Activated naive CD8-positive, alpha-beta T cell (primary cell): ENCODE data around the gene BZW2.
A peak's percentile ranks its signal among the peaks of the same experiment; 100 is the strongest.

Source experiments
- H3K27ac Mint-ChIP-seq: one replicate; pipeline ENCODE4 v1.8.0; 2021; ENCODE audit warnings: mixed read lengths
- H3K27me3 Mint-ChIP-seq: one replicate; pipeline ENCODE4 v1.8.0; 2021; ENCODE audit warnings: mixed read lengths
- H3K36me3 Mint-ChIP-seq: one replicate; pipeline ENCODE4 v1.8.0; 2021; ENCODE audit warnings: mixed read lengths
- H3K4me1 Mint-ChIP-seq: one replicate; pipeline ENCODE4 v1.8.0; 2021; ENCODE audit warnings: low read depth, mixed read lengths
- H3K4me3 Mint-ChIP-seq: one replicate; pipeline ENCODE4 v1.8.0; 2021; ENCODE audit warnings: mild to moderate bottlenecking, mixed read lengths
- H3K9me3 Mint-ChIP-seq: one replicate; pipeline ENCODE4 v1.8.0; 2021; ENCODE audit warnings: low read depth, mixed read lengths

The BZW2 gene

DNA sequence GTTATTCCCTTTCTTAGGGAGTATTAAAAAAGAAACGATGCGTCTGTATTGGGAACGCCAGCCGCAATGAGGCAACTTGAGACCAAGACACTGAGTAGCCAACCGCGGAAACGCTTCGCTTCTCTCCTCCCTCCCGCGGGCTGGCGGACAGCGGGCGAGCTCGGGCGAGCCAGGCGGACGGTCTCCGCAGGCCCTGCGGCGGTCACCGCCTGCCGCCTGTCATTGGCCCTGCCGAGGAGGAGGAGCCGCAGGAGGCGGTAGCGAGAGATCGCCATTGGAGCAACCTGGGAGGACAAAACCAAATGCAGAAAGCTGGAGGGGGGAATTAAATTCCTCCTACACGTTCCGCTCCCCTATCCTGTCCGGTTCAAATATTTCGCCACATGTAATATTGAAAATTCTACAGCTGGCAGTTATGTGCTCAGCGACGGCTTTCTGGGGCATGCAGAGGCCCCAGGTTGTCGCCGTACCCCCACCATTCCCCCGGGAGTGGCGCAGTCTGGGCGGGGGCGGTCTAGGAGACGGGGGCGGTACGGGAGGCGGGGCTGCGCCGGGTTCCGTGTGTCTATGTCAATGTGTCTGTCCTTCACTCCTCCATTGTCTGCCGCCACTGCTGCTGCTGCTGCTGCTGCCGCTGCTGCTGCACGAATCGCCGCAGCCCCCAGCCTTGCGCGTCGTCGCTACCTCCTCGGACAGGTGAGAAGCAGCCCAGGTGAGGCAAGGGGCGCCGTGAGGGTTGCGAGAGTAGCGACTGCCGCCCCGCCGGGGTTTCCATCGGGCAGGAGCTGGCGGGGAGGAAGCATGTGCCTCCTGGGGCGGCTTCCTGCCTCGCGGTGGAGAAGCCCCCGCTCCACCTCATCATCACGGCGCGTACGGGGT is at the start of gene BZW2, which contains the start of gene ANKMY2:
Gene BZW2, plus strand, starts transcription at position 589 of the 879 bp plus-strand sequence. CDS start 19,263 bp downstream, outside the sequence.
Gene ANKMY2, minus strand, starts transcription at position 162 of the 879 bp plus-strand sequence. CDS start 181 bp downstream, outside the sequence.
- peaks cover 11% of the 10 kb centered on the region for H3K36me3 Mint-ChIP-seq
- H3K4me1 Mint-ChIP-seq, result peaks cover 66% of the 10 kb centered on the region
- no peaks in the 10 kb centered on the region for H3K9me3 Mint-ChIP-seq
- peak within 1 kb of the TSS; percentile 100 for H3K27ac Mint-ChIP-seq
- no peaks in the 10 kb centered on the region for H3K27me3 Mint-ChIP-seq
- peak within 1 kb of the TSS; percentile 100 for H3K4me3 Mint-ChIP-seq

DNA sequence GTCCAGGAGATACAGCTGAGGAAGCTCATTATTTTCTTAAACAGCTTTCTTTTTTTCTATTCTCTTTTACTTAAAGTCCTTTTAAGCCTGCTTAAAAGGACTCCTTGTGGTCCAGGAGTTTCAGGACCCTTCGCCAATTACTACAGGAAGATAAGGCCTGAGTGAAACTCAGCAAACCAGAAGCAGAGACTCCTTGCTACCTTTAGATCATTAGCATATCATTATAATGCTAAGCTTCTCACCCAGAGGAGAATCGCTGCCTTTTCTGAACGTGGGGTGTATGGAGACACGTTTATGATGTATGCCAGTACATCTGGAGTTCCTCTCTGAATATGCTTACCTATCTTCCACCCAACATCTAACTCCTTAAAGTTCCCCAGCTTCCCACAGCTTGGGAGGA is 48.0 kb upstream of the BZW2 start:
- Mint-ChIP-seq H3K36me3 (peaks cover 15% of the 10 kb centered on the region), H3K4me1 (no peaks in the 10 kb centered on the region), H3K4me3 (no peak overlapping the region), H3K27ac (no peak overlapping the region), H3K9me3 (no peaks in the 10 kb centered on the region), H3K27me3 (no peaks in the 10 kb centered on the region)

DNA sequence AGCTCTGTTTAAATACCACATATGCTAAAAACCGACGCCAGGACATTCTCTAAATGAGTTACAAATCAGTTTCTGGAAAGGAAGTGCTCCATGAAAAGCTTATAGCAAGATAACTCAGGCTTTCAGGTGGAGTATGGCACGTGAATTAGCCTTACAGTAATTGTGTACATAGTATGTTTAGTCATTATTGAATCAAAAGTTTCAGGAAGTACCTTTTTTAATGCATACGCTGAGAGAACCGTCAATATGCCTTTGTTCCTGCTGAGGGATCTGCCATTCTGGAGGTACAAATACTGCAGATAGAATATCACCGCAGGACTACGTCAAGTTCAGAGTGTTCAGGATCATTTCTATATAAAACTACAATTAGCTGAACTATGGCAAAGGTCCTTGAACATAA is 46.1 kb upstream of the BZW2 start:
- Mint-ChIP-seq H3K4me1 (no peaks in the 10 kb centered on the region), H3K4me3 (no peak overlapping the region), H3K36me3 (peaks cover 20% of the 10 kb centered on the region), H3K9me3 (no peaks in the 10 kb centered on the region), H3K27ac (no peak overlapping the region), H3K27me3 (no peaks in the 10 kb centered on the region)

DNA sequence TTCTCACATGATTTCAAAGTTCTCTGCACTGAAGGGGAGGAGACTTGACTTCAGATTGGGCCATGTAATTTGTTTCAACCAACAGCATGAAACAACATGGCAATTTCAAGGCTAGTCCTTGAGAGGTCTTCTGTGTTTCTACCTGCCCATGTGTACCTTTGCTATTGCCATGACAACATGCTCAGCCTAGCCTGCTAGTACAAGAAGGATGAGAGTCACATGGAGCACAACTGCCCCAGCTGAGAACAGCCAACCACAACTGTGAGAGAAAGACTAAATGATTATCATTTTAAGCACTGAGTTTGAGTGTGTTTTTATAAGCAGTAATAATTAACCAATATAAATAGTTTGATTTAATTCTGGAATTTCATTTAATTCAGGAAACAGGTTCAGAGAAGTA is 42.3 kb upstream of the BZW2 start:
- H3K27me3 Mint-ChIP-seq, result no peaks in the 10 kb centered on the region
- no peaks in the 10 kb centered on the region for H3K4me1 Mint-ChIP-seq
- no peak overlapping the region for H3K27ac Mint-ChIP-seq
- no peaks in the 10 kb centered on the region for H3K9me3 Mint-ChIP-seq
- peaks cover 19% of the 10 kb centered on the region for H3K36me3 Mint-ChIP-seq
- H3K4me3 Mint-ChIP-seq, result no peak overlapping the region

DNA sequence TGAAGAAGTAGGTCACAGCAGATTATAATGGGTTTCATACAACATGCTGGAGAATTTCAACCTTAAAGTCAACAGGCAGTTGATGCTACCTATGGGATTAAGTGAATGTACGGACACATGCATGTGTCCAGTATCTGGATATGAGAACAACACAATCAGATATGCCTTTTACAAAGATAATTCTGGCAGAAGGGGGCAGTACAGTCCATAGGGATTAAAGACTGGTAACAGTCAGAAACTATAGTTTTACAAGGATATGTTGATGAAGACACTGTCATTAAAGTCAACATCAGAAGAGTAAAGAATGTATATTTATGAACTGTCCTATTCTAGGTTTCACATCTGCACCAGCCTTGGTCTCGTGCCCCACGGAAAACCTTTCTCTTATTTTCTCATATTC is 41.9 kb upstream of the BZW2 start:
- Mint-ChIP-seq H3K36me3 (peaks cover 17% of the 10 kb centered on the region), H3K4me3 (no peak overlapping the region), H3K4me1 (no peaks in the 10 kb centered on the region), H3K27ac (no peak overlapping the region), H3K9me3 (no peaks in the 10 kb centered on the region), H3K27me3 (no peaks in the 10 kb centered on the region)

DNA sequence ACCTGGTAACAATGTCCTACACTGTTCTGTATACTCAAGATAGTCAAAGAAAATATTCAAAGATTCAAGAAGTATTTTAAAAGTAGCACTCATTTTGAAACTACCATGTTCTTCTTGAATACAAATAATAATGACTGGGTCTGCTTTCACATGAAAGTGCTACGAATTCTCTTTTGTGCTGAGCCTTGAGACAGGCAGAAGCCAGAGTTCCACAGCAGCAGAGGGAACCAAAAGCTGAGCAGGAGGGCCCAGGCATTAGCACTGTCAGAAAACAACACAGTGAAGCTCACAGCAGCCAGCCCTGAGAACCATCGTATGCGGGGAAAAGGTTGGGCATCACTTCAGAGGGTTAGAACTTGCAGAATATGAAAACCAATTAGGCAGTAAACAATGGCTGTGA is 39.3 kb upstream of the BZW2 start:
- Mint-ChIP-seq H3K4me3 (no peak overlapping the region), H3K27me3 (no peaks in the 10 kb centered on the region), H3K9me3 (no peaks in the 10 kb centered on the region), H3K4me1 (no peaks in the 10 kb centered on the region), H3K36me3 (peaks cover 21% of the 10 kb centered on the region), H3K27ac (no peak overlapping the region)

DNA sequence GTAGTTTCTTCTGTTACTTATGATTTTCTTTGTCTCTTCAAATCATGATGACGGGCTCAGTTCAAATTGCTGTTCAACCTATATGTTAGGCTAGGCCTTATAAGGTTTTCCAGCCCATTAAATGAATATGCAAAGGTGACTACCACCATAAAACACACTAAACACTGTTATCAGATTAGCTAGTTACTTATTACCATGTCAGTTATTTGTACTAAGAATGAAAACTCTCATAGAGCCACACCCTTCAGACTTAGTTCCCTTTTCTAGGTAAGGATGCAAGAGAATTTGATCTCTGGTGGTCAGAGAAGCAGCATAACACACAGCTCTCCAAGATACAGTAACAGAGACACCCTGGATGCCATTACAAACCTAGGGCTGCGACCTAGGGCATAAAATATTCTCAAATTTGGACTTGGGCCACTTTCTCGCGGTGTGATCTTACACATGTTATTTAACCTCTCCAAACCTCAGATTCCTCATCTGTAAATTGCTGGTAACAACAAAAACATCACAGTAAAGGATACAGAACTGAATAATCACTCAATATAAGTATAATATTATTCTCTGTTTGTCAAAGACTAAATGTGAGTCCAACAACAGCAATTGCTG is 36.0 kb upstream of the BZW2 start:
- Mint-ChIP-seq H3K9me3 (no peaks in the 10 kb centered on the region), H3K27ac (no peak overlapping the region), H3K27me3 (no peaks in the 10 kb centered on the region), H3K4me1 (no peaks in the 10 kb centered on the region), H3K36me3 (peaks cover 15% of the 10 kb centered on the region), H3K4me3 (no peak overlapping the region)

DNA sequence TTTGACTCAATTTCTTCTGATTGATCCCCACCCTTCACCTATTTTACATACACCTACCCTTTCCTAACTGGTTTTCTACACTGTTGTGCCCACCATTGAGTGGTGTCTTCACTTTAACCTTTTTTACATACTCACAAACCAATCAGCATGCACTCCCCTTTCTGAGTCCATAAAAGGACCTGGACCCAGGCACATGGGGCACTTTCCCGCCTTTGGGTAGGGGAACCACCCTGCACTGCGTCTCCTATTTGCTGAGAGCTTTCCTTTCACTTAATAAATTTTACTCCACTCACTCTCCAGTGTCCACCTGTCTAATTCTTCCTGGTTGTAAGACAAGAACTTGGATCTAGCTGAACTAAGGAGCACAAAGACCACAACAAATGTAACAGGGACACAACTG is 34.3 kb upstream of the BZW2 start:
- Mint-ChIP-seq H3K36me3 (peaks cover 15% of the 10 kb centered on the region), H3K9me3 (no peaks in the 10 kb centered on the region), H3K4me1 (no peaks in the 10 kb centered on the region), H3K27ac (no peak overlapping the region), H3K27me3 (no peaks in the 10 kb centered on the region), H3K4me3 (no peak overlapping the region)

DNA sequence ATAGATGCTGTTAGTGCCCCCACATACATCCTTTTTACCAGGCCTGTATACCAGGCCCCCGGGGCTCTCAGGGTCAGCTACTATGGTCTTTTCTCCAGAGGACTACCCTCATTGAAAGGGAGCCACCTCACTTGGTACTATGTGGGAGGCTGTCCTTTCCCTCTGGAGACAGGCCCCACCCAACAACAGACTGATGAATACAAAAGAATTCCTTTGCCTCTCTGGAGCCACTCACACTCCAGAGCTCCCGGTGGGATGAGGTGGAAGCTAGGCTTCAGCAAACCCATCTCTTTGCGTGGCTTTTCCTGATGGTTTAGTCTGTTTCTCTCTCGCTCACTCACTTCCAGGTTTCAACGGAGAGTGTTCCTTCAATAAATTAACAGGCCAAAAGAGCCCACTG is 30.8 kb upstream of the BZW2 start:
- Mint-ChIP-seq H3K27me3 (no peaks in the 10 kb centered on the region), H3K9me3 (no peaks in the 10 kb centered on the region), H3K27ac (no peak overlapping the region), H3K36me3 (peaks cover 15% of the 10 kb centered on the region), H3K4me1 (peaks cover 10% of the 10 kb centered on the region), H3K4me3 (no peak overlapping the region)

DNA sequence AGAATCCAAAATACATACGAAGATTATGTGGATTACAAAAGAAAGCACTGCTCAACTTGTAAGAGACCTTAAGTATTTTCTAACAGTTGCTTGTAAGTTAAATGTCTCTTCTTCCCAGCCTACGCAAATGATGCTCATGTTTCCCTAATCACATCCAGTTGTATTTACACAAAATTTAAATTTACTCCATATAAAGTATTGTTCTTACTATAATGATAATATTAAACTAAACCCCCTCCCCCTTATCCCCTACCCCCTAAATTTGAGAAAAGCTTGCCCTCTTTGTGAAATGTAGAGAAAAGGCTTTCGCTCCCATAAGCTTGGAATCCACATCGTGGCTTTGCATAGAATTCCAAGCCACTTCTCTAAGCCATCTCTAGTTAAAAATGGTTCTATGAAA is 29.9 kb upstream of the BZW2 start:
- Mint-ChIP-seq H3K27me3 (no peaks in the 10 kb centered on the region), H3K9me3 (no peaks in the 10 kb centered on the region), H3K4me1 (peaks cover 13% of the 10 kb centered on the region), H3K27ac (no peak overlapping the region), H3K36me3 (peaks cover 11% of the 10 kb centered on the region), H3K4me3 (no peak overlapping the region)

DNA sequence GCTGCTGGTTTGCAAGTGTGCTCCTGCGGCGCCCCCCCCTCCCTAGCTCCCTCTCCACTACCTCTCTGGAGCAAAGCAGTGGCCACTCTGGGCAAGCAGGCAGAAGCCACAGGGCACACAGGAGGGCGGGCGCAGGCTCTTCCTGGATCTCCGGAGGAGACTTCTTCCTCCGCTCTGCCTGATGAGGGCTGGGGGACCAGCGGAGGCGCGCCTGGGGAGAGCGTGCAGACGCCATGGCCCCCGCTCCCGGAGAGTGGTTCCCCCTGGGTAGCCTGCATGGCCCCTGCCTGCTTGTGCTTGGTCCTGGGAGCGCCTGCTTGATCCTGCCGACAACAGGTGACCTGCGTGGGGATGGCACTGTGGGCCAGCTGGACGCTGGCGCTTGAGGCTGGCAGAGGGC is 29.4 kb upstream of the BZW2 start:
- Mint-ChIP-seq H3K27me3 (no peaks in the 10 kb centered on the region), H3K4me3 (no peak overlapping the region), H3K36me3 (peaks cover 11% of the 10 kb centered on the region), H3K4me1 (peaks cover 13% of the 10 kb centered on the region), H3K9me3 (no peaks in the 10 kb centered on the region), H3K27ac (no peak overlapping the region)

DNA sequence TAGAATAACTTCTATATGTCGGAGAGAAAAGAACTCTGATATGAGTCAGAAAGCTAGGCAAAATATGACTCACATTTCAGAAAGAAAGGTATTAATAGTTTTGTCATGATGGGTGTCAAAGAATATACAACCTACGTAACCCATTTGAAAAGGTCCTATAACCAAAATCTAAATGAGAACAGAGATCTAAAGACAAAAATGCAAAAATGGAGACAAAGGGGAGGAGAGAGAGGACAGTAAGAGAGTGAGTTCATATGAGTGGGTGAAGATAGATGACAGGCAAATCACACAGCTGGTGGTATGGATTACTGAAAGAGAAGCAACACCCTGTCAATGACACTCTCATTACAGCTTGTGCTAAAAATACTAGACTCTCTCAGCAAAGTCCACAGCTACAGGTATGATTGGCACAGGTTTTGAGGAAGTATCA is 26.0 kb upstream of the BZW2 start:
- Mint-ChIP-seq H3K4me3 (peak overlapping the region; percentile 46), H3K9me3 (no peaks in the 10 kb centered on the region), H3K4me1 (peaks cover 13% of the 10 kb centered on the region), H3K27ac (peak overlapping the region; percentile 70), H3K36me3 (peaks cover 13% of the 10 kb centered on the region), H3K27me3 (no peaks in the 10 kb centered on the region)

DNA sequence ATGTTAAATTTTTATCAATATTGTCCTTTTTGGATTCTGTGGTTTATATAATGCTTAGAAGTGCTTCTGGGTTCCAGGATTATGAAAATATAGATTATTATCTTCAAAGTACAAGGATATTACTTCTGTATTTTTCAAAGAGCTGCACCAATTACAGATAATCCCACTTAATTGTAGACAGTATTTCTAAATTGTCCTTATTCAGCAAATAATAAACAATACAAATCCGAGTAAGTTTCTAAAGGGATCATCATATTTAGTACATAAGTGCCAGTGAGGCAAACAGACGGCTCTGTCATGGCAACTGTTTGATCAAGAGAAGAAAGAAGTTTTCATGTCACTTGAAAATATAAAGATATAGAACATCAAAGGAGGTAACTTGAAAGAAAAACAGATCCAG is 19.6 kb upstream of the BZW2 start:
- Mint-ChIP-seq H3K27ac (no peak overlapping the region), H3K4me3 (no peak overlapping the region), H3K4me1 (no peaks in the 10 kb centered on the region), H3K27me3 (no peaks in the 10 kb centered on the region), H3K9me3 (no peaks in the 10 kb centered on the region), H3K36me3 (peaks cover 6% of the 10 kb centered on the region)

DNA sequence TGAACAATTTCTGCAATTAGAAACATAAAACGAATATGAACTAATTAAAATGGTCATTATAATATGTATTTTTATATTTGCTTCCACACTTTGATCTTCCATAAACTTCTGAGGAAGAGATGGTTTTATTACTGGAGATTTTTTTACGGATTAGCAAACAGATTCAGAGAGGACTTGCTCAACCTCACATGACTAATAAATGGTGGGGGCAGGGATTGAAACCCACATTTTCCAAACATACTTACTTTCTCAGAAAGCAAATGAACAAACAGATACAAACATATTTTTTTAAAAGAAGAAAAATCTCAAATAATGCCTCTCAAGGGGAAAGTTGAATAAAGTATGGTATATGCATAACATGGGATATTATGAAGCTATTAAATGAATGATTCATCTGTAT is 18.7 kb upstream of the BZW2 start:
- Mint-ChIP-seq H3K36me3 (peaks cover 9% of the 10 kb centered on the region), H3K4me1 (no peaks in the 10 kb centered on the region), H3K27ac (no peak overlapping the region), H3K9me3 (no peaks in the 10 kb centered on the region), H3K27me3 (no peaks in the 10 kb centered on the region), H3K4me3 (no peak overlapping the region)

DNA sequence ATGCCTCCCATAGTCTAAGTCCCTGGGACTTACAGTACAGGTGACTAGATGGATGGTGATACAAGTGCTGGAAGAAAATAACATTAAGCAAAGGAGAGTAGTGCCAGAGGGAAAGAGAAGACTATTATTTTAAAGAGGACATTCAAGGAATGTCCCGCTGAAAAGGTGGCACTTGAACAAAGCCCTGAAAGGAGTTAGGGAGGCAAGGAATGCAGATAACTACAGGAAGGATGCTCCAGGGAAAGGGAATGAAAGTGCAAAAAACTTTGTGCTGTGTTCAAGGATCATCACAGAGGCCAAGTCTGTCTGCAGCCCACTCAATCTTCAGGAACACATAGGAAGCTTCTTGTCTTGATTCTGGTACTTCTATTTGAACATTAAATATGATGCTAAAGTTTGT is 15.3 kb upstream of the BZW2 start:
- Mint-ChIP-seq H3K4me1 (peaks cover 2% of the 10 kb centered on the region), H3K36me3 (peaks cover 5% of the 10 kb centered on the region), H3K4me3 (no peak overlapping the region), H3K27me3 (no peaks in the 10 kb centered on the region), H3K9me3 (no peaks in the 10 kb centered on the region), H3K27ac (no peak overlapping the region)
